AG04449 (cell line): ENCODE data around the gene FHOD1.

Experiments
- CTCF ChIA-PET: fragments of 350-600 bp; formaldehyde crosslinking; extraction: SDS; loops from one replicate; lab custom pipeline; 2021; ENCODE audit warnings: antibody characterized with exemption; lab: Yijun Ruan, JAX
- POLR2A ChIA-PET: fragments of 400-600, 350-600 bp; formaldehyde crosslinking; extraction: SDS; loops from one replicate; lab custom pipeline; 2020; ENCODE audit warnings: antibody characterized with exemption, inconsistent platforms; lab: Yijun Ruan, JAX
- DNase-seq: peaks from one replicate; pipeline ENCODE4 v3.0.0-alpha.2; 2010; ENCODE audit warnings: low read depth, low spot score
- H3K4me3 ChIP-seq: 2 replicates; pipeline ENCODE4 v1.5.1; 2011; ENCODE audit warnings: low read depth, mild to moderate bottlenecking, control low read depth, low read length
- TF ChIP-seq, protein P1 (sequence below): IDR thresholded peaks from one replicate; pipeline ENCODE4 v1.5.1; 2011; ENCODE audit warnings: mild to moderate bottlenecking, moderate library complexity, low read length, control low read depth, inconsistent platforms; ENCODE audit not compliant: insufficient read depth; ENCODE audit errors: missing control alignments

The FHOD1 gene

DNA sequence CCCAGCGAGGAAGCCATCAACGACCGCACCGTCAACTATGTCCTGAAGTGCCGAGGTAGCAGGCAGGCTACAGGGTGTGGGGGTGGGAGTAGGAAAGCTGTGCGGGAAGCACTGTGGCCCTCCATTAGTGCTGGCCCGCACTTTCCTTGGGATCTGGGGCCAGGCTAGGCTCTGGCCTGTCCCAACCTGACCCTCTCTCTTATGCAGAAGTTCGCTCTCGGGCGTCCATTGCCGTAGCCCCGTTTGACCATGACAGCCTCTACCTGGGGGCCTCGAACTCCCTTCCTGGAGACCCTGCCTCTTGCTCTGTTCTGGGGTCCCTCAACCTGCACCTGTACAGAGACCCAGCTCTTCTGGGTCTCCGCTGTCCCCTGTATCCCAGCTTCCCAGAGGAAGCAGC is 40.7 kb upstream of the FHOD1 start:
- no peak for DNase-seq
- ChIA-PET CTCF (interaction anchor here (1.2 to 5.8 kb wide), 5 partner anchors 9 to 157 kb away, joined by 3 to 46 read pairs (median 4); no protein-coding TSS in a partner anchor), POLR2A (no interaction called here)
- no peak overlapping the region for H3K4me3 ChIP-seq
- TF ChIP-seq, protein P1, sequence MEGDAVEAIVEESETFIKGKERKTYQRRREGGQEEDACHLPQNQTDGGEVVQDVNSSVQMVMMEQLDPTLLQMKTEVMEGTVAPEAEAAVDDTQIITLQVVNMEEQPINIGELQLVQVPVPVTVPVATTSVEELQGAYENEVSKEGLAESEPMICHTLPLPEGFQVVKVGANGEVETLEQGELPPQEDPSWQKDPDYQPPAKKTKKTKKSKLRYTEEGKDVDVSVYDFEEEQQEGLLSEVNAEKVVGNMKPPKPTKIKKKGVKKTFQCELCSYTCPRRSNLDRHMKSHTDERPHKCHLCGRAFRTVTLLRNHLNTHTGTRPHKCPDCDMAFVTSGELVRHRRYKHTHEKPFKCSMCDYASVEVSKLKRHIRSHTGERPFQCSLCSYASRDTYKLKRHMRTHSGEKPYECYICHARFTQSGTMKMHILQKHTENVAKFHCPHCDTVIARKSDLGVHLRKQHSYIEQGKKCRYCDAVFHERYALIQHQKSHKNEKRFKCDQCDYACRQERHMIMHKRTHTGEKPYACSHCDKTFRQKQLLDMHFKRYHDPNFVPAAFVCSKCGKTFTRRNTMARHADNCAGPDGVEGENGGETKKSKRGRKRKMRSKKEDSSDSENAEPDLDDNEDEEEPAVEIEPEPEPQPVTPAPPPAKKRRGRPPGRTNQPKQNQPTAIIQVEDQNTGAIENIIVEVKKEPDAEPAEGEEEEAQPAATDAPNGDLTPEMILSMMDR, result no peak

DNA sequence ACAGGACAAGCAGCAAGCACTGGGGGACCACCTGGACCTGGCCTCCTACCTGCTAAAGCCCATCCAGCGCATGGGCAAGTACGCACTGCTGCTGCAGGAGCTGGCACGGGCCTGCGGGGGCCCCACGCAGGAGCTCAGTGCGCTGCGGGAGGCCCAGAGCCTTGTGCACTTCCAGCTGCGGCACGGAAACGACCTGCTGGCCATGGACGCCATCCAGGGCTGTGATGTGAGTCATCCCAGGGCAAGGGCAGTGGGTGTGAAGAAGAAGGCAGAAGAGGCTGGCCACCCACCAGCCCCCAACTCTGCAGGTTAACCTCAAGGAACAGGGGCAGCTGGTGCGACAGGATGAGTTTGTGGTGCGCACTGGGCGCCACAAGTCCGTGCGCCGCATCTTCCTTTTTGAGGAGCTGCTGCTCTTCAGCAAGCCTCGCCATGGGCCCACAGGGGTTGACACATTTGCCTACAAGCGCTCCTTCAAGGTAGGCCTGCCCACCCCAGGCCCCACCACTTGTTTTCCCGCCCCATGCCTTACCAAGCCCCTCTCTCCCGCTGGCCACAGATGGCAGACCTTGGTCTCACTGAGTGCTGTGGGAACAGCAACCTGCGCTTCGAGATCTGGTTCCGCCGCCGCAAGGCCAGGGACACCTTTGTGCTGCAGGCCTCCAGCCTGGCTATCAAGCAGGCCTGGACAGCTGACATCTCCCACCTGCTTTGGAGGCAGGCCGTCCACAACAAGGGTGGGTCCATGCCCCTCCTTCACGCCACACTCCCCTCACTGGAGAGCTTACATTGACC is 39.4 kb upstream of the FHOD1 start:
- ChIA-PET CTCF (interaction anchor here (1.1 to 5.8 kb wide), 6 partner anchors 9 to 179 kb away, joined by 3 to 46 read pairs (median 4); no protein-coding TSS in a partner anchor), POLR2A (interaction anchor here (0.6 kb wide), 1 partner anchor 68 kb away, joined by 3 read pairs; no protein-coding TSS in a partner anchor)
- DNase-seq, result no peak

DNA sequence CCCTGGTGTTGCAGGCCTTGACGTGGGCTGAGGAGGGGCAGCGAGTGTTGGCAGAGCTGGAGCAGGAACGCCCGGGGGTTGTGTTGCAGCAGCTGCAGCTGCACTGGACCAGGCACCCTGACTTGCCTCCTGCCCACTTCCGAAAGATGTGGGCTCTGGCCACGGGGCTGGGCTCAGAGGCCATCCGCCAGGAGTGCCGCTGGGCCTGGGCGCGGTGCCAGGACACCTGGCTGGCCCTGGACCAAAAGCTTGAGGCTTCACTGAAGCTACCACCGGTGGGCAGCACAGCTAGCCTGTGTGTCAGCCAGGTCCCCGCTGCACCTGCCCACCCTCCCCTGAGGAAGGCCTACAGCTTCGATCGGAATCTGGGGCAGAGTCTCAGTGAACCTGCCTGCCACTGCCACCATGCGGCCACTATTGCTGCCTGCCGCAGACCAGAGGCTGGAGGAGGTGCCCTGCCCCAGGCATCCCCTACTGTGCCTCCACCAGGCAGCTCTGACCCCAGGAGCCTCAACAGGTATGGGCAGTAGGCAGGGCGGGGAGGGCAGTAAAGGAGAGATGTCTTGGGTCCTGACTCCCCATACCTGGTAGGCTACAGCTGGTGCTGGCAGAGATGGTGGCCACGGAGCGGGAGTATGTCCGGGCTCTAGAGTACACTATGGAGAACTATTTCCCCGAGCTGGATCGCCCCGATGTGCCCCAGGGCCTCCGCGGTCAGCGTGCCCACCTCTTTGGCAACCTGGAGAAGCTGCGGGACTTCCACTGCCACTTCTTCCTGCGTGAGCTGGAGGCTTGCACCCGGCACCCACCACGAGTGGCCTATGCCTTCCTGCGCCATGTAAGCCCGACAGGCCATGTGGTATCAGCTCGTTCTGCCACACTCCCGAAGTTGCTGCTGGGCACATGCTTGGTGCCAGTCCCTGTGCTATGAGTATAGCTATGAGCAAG is 37.7 kb upstream of the FHOD1 start:
- CTCF ChIA-PET, result interaction anchor here (0.9 to 5.8 kb wide), 15 partner anchors 10 to 300 kb away, joined by 3 to 46 read pairs (median 3); no protein-coding TSS in a partner anchor
- POLR2A ChIA-PET, result interaction anchor here (0.9 kb wide), 1 partner anchor 26 kb away, joined by 3 read pairs; no protein-coding TSS in a partner anchor
- no peak for DNase-seq
- TF ChIP-seq, protein P1, result peak; percentile 60
- no peak overlapping the region for H3K4me3 ChIP-seq

More for the DNA sequence above, 39.4 kb upstream of the FHOD1 start:
- no peak overlapping the region for H3K4me3 ChIP-seq
- TF ChIP-seq, protein P1, result no peak

DNA sequence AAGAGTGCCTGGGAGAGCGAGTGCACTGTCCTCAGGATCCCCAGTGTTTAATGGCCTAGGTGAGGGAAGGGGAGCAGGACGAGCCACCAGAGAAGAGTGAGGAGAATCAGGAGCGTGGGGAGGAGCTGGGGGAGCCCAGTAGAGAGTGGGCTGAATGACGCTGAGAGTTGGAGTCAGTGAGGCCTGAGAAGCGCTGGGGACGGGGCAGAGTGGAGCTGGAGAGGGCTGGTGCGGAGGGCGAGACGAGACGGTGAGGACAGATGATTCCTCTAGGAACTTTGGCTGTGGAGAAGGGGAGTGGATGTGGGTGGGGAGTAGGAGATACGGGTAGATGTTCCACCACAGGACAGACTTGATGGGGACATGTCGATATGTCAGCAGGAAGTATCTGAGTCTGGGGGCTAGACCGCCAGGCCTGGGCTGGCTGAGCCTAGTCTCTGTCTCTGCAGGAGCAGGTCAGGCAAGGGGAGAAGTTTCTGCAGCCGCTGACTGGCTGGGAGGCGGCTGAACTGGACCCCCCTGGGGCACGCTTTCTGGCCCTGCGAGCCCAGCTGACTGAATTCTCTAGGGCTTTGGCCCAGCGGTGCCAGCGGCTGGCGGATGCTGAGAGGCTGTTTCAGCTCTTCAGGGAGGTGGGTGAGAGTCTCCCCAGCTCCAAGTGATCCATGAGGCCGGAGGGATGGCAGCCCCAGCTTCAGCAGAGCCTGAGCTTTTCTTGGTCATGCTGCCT is 36.7 kb upstream of the FHOD1 start:
- TF ChIP-seq, protein P1, result no peak
- ChIA-PET POLR2A (interaction anchor here (1.0 kb wide), 1 partner anchor 40 kb away, joined by 3 read pairs; no protein-coding TSS in a partner anchor), CTCF (interaction anchor here (1.1 to 5.8 kb wide), 7 partner anchors 11 to 148 kb away, joined by 3 to 46 read pairs (median 8); no protein-coding TSS in a partner anchor)
- no peak overlapping the region for H3K4me3 ChIP-seq
- no peak for DNase-seq

DNA sequence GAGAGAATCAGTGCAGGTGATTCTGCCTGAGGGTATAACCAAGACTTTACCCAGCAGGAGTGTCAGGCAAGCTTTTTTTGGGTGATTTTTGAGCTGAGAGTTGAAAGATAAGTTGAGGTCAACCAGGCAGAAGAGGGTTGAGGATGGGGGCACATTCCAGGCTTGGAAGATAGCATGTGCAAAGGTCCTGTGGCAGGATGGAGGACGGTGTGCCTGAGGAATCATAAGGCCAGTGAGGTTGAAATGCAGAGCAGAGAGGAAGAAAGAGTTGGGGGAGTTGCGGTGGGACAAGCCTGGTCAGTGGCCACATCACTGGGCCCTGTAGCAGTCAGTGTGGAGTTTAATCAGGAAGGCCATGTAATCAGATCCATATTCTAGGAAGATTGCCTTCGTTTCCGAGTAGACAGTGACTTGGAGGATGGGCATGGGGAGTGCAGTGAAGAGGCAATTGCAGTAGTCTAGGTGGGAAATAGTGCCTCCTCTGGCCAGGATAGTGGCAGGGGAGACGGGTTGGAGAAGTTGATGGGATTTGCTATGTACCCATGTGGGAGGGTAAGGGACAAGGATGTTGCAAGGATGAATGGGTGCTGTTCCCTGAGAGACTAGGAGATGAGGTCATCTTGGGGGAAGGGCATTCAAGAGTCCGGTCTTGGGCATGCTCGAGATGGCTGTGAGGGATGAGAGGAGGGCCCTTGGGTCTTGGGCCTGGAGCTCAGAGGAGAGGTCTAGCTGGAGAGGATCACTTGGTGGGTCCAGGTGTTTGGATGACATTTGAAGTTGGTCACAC is 36.0 kb upstream of the FHOD1 start:
- ChIA-PET CTCF (interaction anchor here (1.0 to 5.8 kb wide), 6 partner anchors 12 to 238 kb away, joined by 3 to 46 read pairs (median 10); partner anchors contain the start of genes SLC9A5 and ZDHHC1), POLR2A (interaction anchor here (1.0 kb wide), 1 partner anchor 39 kb away, joined by 3 read pairs; no protein-coding TSS in a partner anchor)
- H3K4me3 ChIP-seq, result no peak overlapping the region
- DNase-seq, result no peak
- TF ChIP-seq, protein P1, result no peak
